Upper lobe of left lung (tissue), 6 donors: ENCODE measurements around the gene CCR9. TPM values are rescaled to one million over a fixed set of nuclear protein-coding genes. Genes with fewer than 3 reads are reported as not detected.
A peak's percentile ranks its signal among the peaks of the same experiment; 100 is the strongest.

ENCODE experiments used
- ATAC-seq, 2 donors: fragments of 200-7000 bp; cut with Tn5 transposase; one replicate each; pipeline ENCODE4 v1.9.1; 2022; ENCODE audit warnings: mild to moderate bottlenecking in 2 of 2, moderate library complexity in 2 of 2; ENCODE audit not compliant: low FRiP score in 2 of 2
- DNase-seq, 2 donors: peaks; one replicate each; pipeline ENCODE4 v3.0.0-alpha.2; 2019 to 2020
- H3K27ac ChIP-seq, 4 donors: fragments of 200-600 bp; sonication (generic); one replicate each; pipeline ENCODE4 v1.5.1; 2016 to 2019
- H3K27me3 ChIP-seq, 4 donors: fragments of 200-600 bp; sonication (generic); one replicate each; pipeline ENCODE4 v1.5.1; 2017 to 2019
- H3K36me3 ChIP-seq, 4 donors: fragments of 200-600 bp; sonication (generic); one replicate each; pipeline ENCODE4 v1.5.1; 2016 to 2019
- H3K4me1 ChIP-seq, 4 donors: fragments of 200-600 bp; sonication (generic); one replicate each; pipeline ENCODE4 v1.5.1; 2018 to 2019
- H3K4me3 ChIP-seq, 4 donors: fragments of 200-600 bp; sonication (generic); one replicate each; pipeline ENCODE4 v1.5.1; 2017 to 2019; ENCODE audit warnings: mild to moderate bottlenecking in 2 of 4, moderate library complexity in 1 of 4
- H3K9me3 ChIP-seq, 4 donors: fragments of 200-600 bp; sonication (generic); one replicate each; pipeline ENCODE4 v1.5.1; 2018 to 2019
- CTCF ChIP-seq, 6 experiments: fragments of 450-650 bp in 4 of 6; fragments of 200-600 bp in 2 of 6; sonication (generic) in 2 of 6; IDR thresholded peaks; one replicate each; pipeline ENCODE4 v1.5.1; 2016 to 2019; ENCODE audit warnings: antibody characterized with exemption in 6 of 6
- EP300 ChIP-seq, 4 donors: sonication (generic); formaldehyde crosslinking; IDR thresholded peaks; one replicate each; pipeline ENCODE4 v1.5.1; 2017; ENCODE audit warnings: antibody characterized with exemption in 4 of 4, control low read depth in 2 of 4
- POLR2A ChIP-seq, 4 donors: fragments of 450-650 bp; IDR thresholded peaks; one replicate each; pipeline ENCODE4 v1.5.1; 2016 to 2017; ENCODE audit warnings: antibody characterized with exemption in 4 of 4, mild to moderate bottlenecking in 2 of 4
- POLR2AphosphoS5 ChIP-seq, 2 donors: sonication (generic); formaldehyde crosslinking; IDR thresholded peaks; one replicate each; pipeline ENCODE4 v1.5.1; 2017; ENCODE audit warnings: antibody characterized with exemption in 2 of 2
- WGBS, 2 donors: methylation state at CpG; one replicate each; pipeline ENCODE4 v1.1.5; 2017 to 2018; 5-methylcytosine and 5-hydroxymethylcytosine counted together
- total RNA-seq, 6 donors: library from RNA; depleted of rRNA in 4 of 6; stranded (reverse); fragments of >200 nt in 4 of 6; gene quantifications; one replicate each; pipeline versions ENCODE4 v1.1.0 to v1.2.1, GENCODE V29; 2016 to 2021
- donor health status: DM: no; HTN: no; CAD: no; lungs with moderate emphysema.
- donor health status: DM: no; HTN: yes; CAD: no; lungs with severe emphysema.

Gene CCR9
- total RNA-seq, 6 donors from 2014 or later: 0.11 to 0.13 TPM; not detected in 4

GRCh38 chr3:45922950-45923590 lies 36.7 kb downstream of the CCR9 start:
- H3K4me3 ChIP-seq: no peak overlapping the region
- H3K27ac ChIP-seq: no peak overlapping the region
- ATAC-seq (no peak), DNase-seq (no peak)
- H3K27me3 ChIP-seq: no peaks in the 10 kb centered on the region
- H3K36me3 ChIP-seq: peaks cover 18 to 91% (median 66%) of the 10 kb centered on the region in 4 donors
- TF ChIP-seq CTCF (IDR thresholded peaks at IDR 0.05): no peak
- TF ChIP-seq EP300 (IDR thresholded peaks at IDR 0.05): no peak
- TF ChIP-seq POLR2A (IDR thresholded peaks at IDR 0.05): no peak
- no peak for TF ChIP-seq POLR2AphosphoS5 (IDR thresholded peaks at IDR 0.05)
- WGBS, 2 donors: 99% methylated on average over 4 of the region's 4 CpGs
- H3K4me1 ChIP-seq: no peaks in the 10 kb centered on the region
- no peaks in the 10 kb centered on the region for H3K9me3 ChIP-seq

- Histone ChIP-seq H3K9me3 (no peaks in the 10 kb centered on the region), H3K4me1 (no peaks in the 10 kb centered on the region), H3K27ac (no peak overlapping the region), H3K4me3 (no peak overlapping the region), H3K27me3 (no peaks in the 10 kb centered on the region), H3K36me3 (peaks cover 25 to 91% (median 70%) of the 10 kb centered on the region in 4 donors)
- no peak for ATAC-seq
- WGBS, 2 donors: 67 to 74% methylated on average over 3 of the region's 3 CpGs
- TF ChIP-seq POLR2A (IDR thresholded peaks at IDR 0.05): no peak
- TF ChIP-seq EP300 (IDR thresholded peaks at IDR 0.05): no peak
- no peak for TF ChIP-seq CTCF (IDR thresholded peaks at IDR 0.05)
- no peak for TF ChIP-seq POLR2AphosphoS5 (IDR thresholded peaks at IDR 0.05)
- DNase-seq: no peak
These were observed 37.4 kb downstream of the CCR9 start for GRCh38 chr3:45923755-45924154.

GRCh38 chr3:45927881-45928280 lies 41.5 kb downstream of the CCR9 start:
- Histone ChIP-seq H3K4me1 (peaks cover 0 to under 1% (median 0%) of the 10 kb centered on the region in 4 donors), H3K27me3 (no peaks in the 10 kb centered on the region), H3K4me3 (no peak overlapping the region), H3K36me3 (peaks cover 31 to 91% (median 63%) of the 10 kb centered on the region in 4 donors), H3K27ac (no peak overlapping the region), H3K9me3 (no peaks in the 10 kb centered on the region)
- 93 to 98% methylated on average over 2 of the region's 2 CpGs for WGBS, 2 donors
- TF ChIP-seq CTCF (IDR thresholded peaks at IDR 0.05) (no peak), POLR2A (IDR thresholded peaks at IDR 0.05) (no peak), POLR2AphosphoS5 (IDR thresholded peaks at IDR 0.05) (no peak), EP300 (IDR thresholded peaks at IDR 0.05) (no peak)
- no peak for ATAC-seq
- DNase-seq: no peak

- ATAC-seq (peak; percentile 34 to 40), DNase-seq (no peak)
- H3K27me3 ChIP-seq: no peaks in the 10 kb centered on the region
- WGBS, 2 donors: 79 to 88% methylated on average over 6 to 9 of the region's 9 CpGs
- no peak overlapping the region for H3K27ac ChIP-seq
- H3K4me3 ChIP-seq: no peak overlapping the region
- H3K4me1 ChIP-seq: peaks cover 0 to 4% (median 0%) of the 10 kb centered on the region in 4 donors
- peak; percentile 34 to 64 (median 58) for TF ChIP-seq CTCF (IDR thresholded peaks at IDR 0.05)
- TF ChIP-seq POLR2A (IDR thresholded peaks at IDR 0.05): no peak
- no peaks in the 10 kb centered on the region for H3K9me3 ChIP-seq
- peaks cover 24 to 91% (median 51%) of the 10 kb centered on the region in 4 donors for H3K36me3 ChIP-seq
These were observed 42.8 kb downstream of the CCR9 start for GRCh38 chr3:45929042-45929679.
